Inflammatory macrophage treated with lipopolysaccharide for 4 hours (primary cell): ENCODE data around the gene C3orf20.

Experiments
- DNase-seq: peaks from one replicate; pipeline ENCODE4 v3.0.0-alpha.2; 2020

C3orf20 gene

GRCh38 chr3:14651440-14652251 lies 23.3 kb upstream of the C3orf20 start, which contains the start of gene CCDC174:
TSS of gene CCDC174 (plus strand) at chr3:14651762. CDS start at chr3:14651837, 75 bp downstream.
- DNase-seq, result peak; percentile 100

GRCh38 chr3:14652360-14652907 lies 22.5 kb upstream of the C3orf20 start:
- peak; percentile 18 for DNase-seq

- DNase-seq, result no peak
These were observed 17.4 kb upstream of the C3orf20 start for GRCh38 chr3:14657579-14657978.

- no peak for DNase-seq
These were observed 16.0 kb upstream of the C3orf20 start for GRCh38 chr3:14658978-14659377.

GRCh38 chr3:14660942-14661341 lies 14.0 kb upstream of the C3orf20 start:
- DNase-seq, result no peak

GRCh38 chr3:14663396-14664135 lies 11.4 kb upstream of the C3orf20 start:
- no peak for DNase-seq

- DNase-seq, result no peak
These were observed 10.8 kb upstream of the C3orf20 start for GRCh38 chr3:14664170-14664569.

- DNase-seq, result no peak
These were observed 2.4 kb upstream of the C3orf20 start for GRCh38 chr3:14672588-14672987.

GRCh38 chr3:14676881-14677280 lies 1.9 kb downstream of the C3orf20 start:
- DNase-seq, result no peak

GRCh38 chr3:14678015-14678503 lies 3.1 kb downstream of the C3orf20 start:
- no peak for DNase-seq

GRCh38 chr3:14680115-14680514 lies 5.2 kb downstream of the C3orf20 start:
- no peak for DNase-seq

- DNase-seq, result no peak
These were observed 5.8 kb downstream of the C3orf20 start for GRCh38 chr3:14680716-14681115.

GRCh38 chr3:14684447-14684846 lies 9.5 kb downstream of the C3orf20 start:
- no peak for DNase-seq

- peak; percentile 13 for DNase-seq
These were observed 10.2 kb downstream of the C3orf20 start for GRCh38 chr3:14685179-14685578.

GRCh38 chr3:14687360-14687759 lies 12.4 kb downstream of the C3orf20 start:
- DNase-seq, result no peak

GRCh38 chr3:14688525-14688924 lies 13.6 kb downstream of the C3orf20 start:
- no peak for DNase-seq

- DNase-seq, result peak; percentile 31
These were observed 14.5 kb downstream of the C3orf20 start for GRCh38 chr3:14689247-14689980.

- peak; percentile 88 for DNase-seq
These were observed 16.3 kb downstream of the C3orf20 start for GRCh38 chr3:14691239-14691638.

GRCh38 chr3:14691719-14692118 lies 16.8 kb downstream of the C3orf20 start:
- peak; percentile 14 for DNase-seq

GRCh38 chr3:14698601-14699244 lies 23.8 kb downstream of the C3orf20 start:
- no peak for DNase-seq

- no peak for DNase-seq
These were observed 24.7 kb downstream of the C3orf20 start for GRCh38 chr3:14699643-14700042.

GRCh38 chr3:14700891-14701290 lies 25.9 kb downstream of the C3orf20 start:
- DNase-seq, result no peak
